ENCODE measurements around the gene PHIP. TPM values are rescaled to one million over a fixed set of nuclear protein-coding genes. Genes with fewer than 3 reads are reported as not detected.

Gene PHIP
- total RNA-seq, 1 experiment from 2014 or later: 53.6 TPM

- Histone ChIP-seq H3K23me2 (ENCODE audit: insufficient read length, low read depth, low read length, poor library complexity, severe bottlenecking) (no peaks in the 10 kb centered on the region), H3K27me3 (ENCODE audit: insufficient read depth, low read length) (no peaks in the 10 kb centered on the region), H4K91ac (ENCODE audit: insufficient read length, low read depth, low read length) (no peak overlapping the region), H2BK15ac (ENCODE audit: low read depth, low read length) (no peak overlapping the region), H3K27ac (ENCODE audit: insufficient read length, low read depth, low read length) (no peak overlapping the region), H3K14ac (ENCODE audit: insufficient read depth, low read length) (no peak overlapping the region), H2BK5ac (ENCODE audit: insufficient read length, low read length) (no peak overlapping the region), H2BK120ac (ENCODE audit: low read depth, low read length, poor library complexity, severe bottlenecking) (no peak overlapping the region), H3K23ac (ENCODE audit: insufficient read length, low read depth, low read length) (no peak overlapping the region), H2AFZ (ENCODE audit: low read length) (no peak overlapping the region), H4K20me1 (ENCODE audit: control insufficient read depth, insufficient read depth, insufficient read length) (no peaks in the 10 kb centered on the region), H2BK12ac (ENCODE audit: insufficient read length, low read depth, low read length) (no peak overlapping the region), H3K9me3 (ENCODE audit: control insufficient read depth, low read depth, low read length) (no peaks in the 10 kb centered on the region), H4K8ac (replicated peaks; ENCODE audit: insufficient read length, low read depth, low read length) (no peak overlapping the region), H3K4me2 (ENCODE audit: insufficient read depth, insufficient read length, low read length) (no peak overlapping the region), H3T11ph (ENCODE audit: low read length) (no peak overlapping the region), H3K18ac (ENCODE audit: insufficient read length, low read depth, low read length) (no peak overlapping the region), H2AK5ac (ENCODE audit: insufficient read length, low read length) (no peak overlapping the region), H2BK20ac (ENCODE audit: low read depth, low read length, poor library complexity, severe bottlenecking) (no peak overlapping the region), H4K5ac (ENCODE audit: insufficient read length, low read depth, low read length) (no peak overlapping the region), H3K4me1 (ENCODE audit: insufficient read depth, low read length) (no peaks in the 10 kb centered on the region), H3K9ac (ENCODE audit: extremely low read depth, insufficient read length, low read length) (no peak overlapping the region), H3K4ac (ENCODE audit: low read depth, low read length) (no peak overlapping the region), H3K79me2 (ENCODE audit: insufficient read depth, low read length) (no peaks in the 10 kb centered on the region), H3K79me1 (ENCODE audit: insufficient read depth, low read depth, low read length, poor library complexity, severe bottlenecking) (no peaks in the 10 kb centered on the region), H3K56ac (ENCODE audit: insufficient read length, low read depth, low read length) (no peak overlapping the region)
- Mint-ChIP-seq H3K36me3 (ENCODE audit: insufficient read depth in 1 of 3, low read depth in 3 of 3) (peaks cover 65 to 88% (median 85%) of the 10 kb centered on the region in 3 experiments), H3K9me3 (peaks cover 23 to 25% of the 10 kb centered on the region in 2 experiments), H3K4me1 (no peaks in the 10 kb centered on the region), H3K27me3 (ENCODE audit: low read depth) (no peaks in the 10 kb centered on the region), H3K27ac (no peak overlapping the region; a peak in 2 of 7 replicates), H3K4me3 (no peak overlapping the region)
- TF ChIP-seq, protein P1, sequence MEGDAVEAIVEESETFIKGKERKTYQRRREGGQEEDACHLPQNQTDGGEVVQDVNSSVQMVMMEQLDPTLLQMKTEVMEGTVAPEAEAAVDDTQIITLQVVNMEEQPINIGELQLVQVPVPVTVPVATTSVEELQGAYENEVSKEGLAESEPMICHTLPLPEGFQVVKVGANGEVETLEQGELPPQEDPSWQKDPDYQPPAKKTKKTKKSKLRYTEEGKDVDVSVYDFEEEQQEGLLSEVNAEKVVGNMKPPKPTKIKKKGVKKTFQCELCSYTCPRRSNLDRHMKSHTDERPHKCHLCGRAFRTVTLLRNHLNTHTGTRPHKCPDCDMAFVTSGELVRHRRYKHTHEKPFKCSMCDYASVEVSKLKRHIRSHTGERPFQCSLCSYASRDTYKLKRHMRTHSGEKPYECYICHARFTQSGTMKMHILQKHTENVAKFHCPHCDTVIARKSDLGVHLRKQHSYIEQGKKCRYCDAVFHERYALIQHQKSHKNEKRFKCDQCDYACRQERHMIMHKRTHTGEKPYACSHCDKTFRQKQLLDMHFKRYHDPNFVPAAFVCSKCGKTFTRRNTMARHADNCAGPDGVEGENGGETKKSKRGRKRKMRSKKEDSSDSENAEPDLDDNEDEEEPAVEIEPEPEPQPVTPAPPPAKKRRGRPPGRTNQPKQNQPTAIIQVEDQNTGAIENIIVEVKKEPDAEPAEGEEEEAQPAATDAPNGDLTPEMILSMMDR (conservative IDR thresholded peaks at IDR 0.05): no peak
- WGBS (ENCODE audit: extremely low coverage, insufficient read length, low lambda C conversion rate): no CpG with 5 or more reads among the region's 2 CpGs
- DNase-seq: no peak
Measured at GRCh38 chr6:78947529-78947928, 130.5 kb downstream of the PHIP start.

All from H9 (cell line).